Prostate gland (tissue), 2 donors: ENCODE results near the gene ELF3. TPM values are rescaled to one million over a fixed set of nuclear protein-coding genes. Genes with fewer than 3 reads are reported as not detected.

Source experiments
- DNase-seq: peaks from one replicate; pipeline ENCODE4 v3.0.0-alpha.2; 2019; ENCODE audit warnings: low spot score
- H3K27ac ChIP-seq, 2 donors: fragments of 200-600 bp; sonication (generic); 2 replicates each; pipeline ENCODE4 v1.5.1; 2017 to 2019
- H3K27me3 ChIP-seq: fragments of 200-600 bp; sonication (generic); replicated peaks from 2 replicates; pipeline ENCODE4 v1.5.1; 2019; ENCODE audit not compliant: insufficient read depth
- H3K36me3 ChIP-seq, 2 donors: fragments of 200-600 bp; sonication (generic); 1 replicate in 1 of 2; 2 replicates in 1 of 2; pipeline versions ENCODE4 v1.5.1 to v1.8.1; 2017 to 2019
- H3K4me1 ChIP-seq: fragments of 200-600 bp; sonication (generic); replicated peaks from 2 replicates; pipeline ENCODE4 v1.5.1; 2019
- H3K4me3 ChIP-seq, 2 donors: fragments of 200-600 bp; sonication (generic); 2 replicates each; pipeline ENCODE4 v1.5.1; 2017 to 2019
- H3K9me3 ChIP-seq: fragments of 200-600 bp; sonication (generic); 2 replicates; pipeline ENCODE4 v1.5.1; 2017
- POLR2A ChIP-seq: fragments of 450-650 bp; IDR thresholded peaks from one replicate; pipeline ENCODE4 v1.6.1; 2016; ENCODE audit warnings: antibody characterized with exemption, mild to moderate bottlenecking
- POLR2AphosphoS5 ChIP-seq: sonication (generic); formaldehyde crosslinking; IDR thresholded peaks from one replicate; pipeline ENCODE4 v1.6.1; 2017; ENCODE audit warnings: antibody characterized with exemption
- WGBS: methylation state at CpG from one replicate; pipeline ENCODE4 v1.1.5; 2018; 5-methylcytosine and 5-hydroxymethylcytosine counted together
- intact Hi-C: fragments of 100-400 bp; cut with DNase I; formaldehyde crosslinking; loops from one replicate; pipeline ENCODE4 v1.14.2; 2022
- total RNA-seq, 2 donors: library from RNA; depleted of rRNA; stranded (reverse); fragments of >200 nt; gene quantifications; one replicate each; pipeline ENCODE4 v1.1.0, GENCODE V29; 2016
- TF ChIP-seq, protein P1 (sequence below), 4 experiments: fragments of 200-600 bp in 2 of 4; fragments of 450-650 bp in 2 of 4; sonication (generic) in 2 of 4; IDR thresholded peaks; 1 replicate in 3 of 4; 2 replicates in 1 of 4; pipeline ENCODE4 v1.5.1; 2016 to 2019; ENCODE audit warnings: antibody characterized with exemption in 4 of 4, mild to moderate bottlenecking in 2 of 4, moderate library complexity in 2 of 4

Gene ELF3
- total RNA-seq, 2 donors from 2014 or later: 74.4 to 191 TPM

GRCh38 chr1:201984446-201984845, 25.9 kb upstream of the ELF3 start:
- H3K36me3 ChIP-seq: peaks cover 0 to 3% of the 10 kb centered on the region in 2 donors
- no peaks in the 10 kb centered on the region for H3K4me1 ChIP-seq
- no peak for TF ChIP-seq POLR2A
- TF ChIP-seq, protein P1, sequence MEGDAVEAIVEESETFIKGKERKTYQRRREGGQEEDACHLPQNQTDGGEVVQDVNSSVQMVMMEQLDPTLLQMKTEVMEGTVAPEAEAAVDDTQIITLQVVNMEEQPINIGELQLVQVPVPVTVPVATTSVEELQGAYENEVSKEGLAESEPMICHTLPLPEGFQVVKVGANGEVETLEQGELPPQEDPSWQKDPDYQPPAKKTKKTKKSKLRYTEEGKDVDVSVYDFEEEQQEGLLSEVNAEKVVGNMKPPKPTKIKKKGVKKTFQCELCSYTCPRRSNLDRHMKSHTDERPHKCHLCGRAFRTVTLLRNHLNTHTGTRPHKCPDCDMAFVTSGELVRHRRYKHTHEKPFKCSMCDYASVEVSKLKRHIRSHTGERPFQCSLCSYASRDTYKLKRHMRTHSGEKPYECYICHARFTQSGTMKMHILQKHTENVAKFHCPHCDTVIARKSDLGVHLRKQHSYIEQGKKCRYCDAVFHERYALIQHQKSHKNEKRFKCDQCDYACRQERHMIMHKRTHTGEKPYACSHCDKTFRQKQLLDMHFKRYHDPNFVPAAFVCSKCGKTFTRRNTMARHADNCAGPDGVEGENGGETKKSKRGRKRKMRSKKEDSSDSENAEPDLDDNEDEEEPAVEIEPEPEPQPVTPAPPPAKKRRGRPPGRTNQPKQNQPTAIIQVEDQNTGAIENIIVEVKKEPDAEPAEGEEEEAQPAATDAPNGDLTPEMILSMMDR (IDR thresholded peaks at IDR 0.05): no peak
- TF ChIP-seq POLR2AphosphoS5: no peak
- no peak for DNase-seq
- 95% methylated on average over 3 of the region's 3 CpGs for WGBS
- intact Hi-C loops: loop anchor here (5.0 kb wide), 1 partner anchor 157 kb away; the partner anchor contains the start of gene IPO9
- no peak overlapping the region for H3K4me3 ChIP-seq
- H3K27me3 ChIP-seq: no peaks in the 10 kb centered on the region
- no peaks in the 10 kb centered on the region for H3K9me3 ChIP-seq
- no peak overlapping the region for H3K27ac ChIP-seq

- Histone ChIP-seq H3K4me3 (no peak overlapping the region), H3K27ac (no peak overlapping the region), H3K9me3 (no peaks in the 10 kb centered on the region), H3K27me3 (no peaks in the 10 kb centered on the region), H3K4me1 (no peaks in the 10 kb centered on the region), H3K36me3 (peaks cover under 1 to 12% of the 10 kb centered on the region in 2 donors)
- no peak for DNase-seq
- intact Hi-C loops: no loop called here
- WGBS: 100% methylated on average over 2 of the region's 2 CpGs
- TF ChIP-seq, protein P1 (IDR thresholded peaks at IDR 0.05): no peak
- TF ChIP-seq POLR2AphosphoS5: no peak
- no peak for TF ChIP-seq POLR2A
These were observed 25.0 kb upstream of the ELF3 start for GRCh38 chr1:201985355-201985754.

DNA sequence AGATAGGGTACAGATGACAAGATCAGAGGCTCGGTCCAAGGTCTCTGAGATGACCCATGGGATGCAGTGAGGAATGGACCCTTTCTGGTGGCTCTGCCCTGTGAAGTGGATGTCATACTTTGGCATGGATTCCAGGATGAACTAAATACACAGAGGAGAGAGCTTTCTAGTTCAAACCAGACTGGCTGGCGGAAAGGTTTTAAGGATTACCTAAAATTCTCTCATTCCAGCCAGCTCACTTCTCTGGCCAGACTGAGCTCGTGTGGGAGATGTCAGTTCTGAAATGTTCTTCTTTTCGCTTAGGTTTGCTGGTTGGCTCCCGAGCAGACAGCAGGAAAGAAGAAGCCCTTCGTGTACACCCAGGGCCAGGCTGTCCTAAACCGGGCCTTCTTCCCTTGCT, 21.8 kb upstream of the ELF3 start:
- Histone ChIP-seq H3K4me3 (no peak overlapping the region), H3K9me3 (no peaks in the 10 kb centered on the region), H3K27ac (no peak overlapping the region), H3K4me1 (no peaks in the 10 kb centered on the region), H3K36me3 (peaks cover 10 to 20% of the 10 kb centered on the region in 2 donors), H3K27me3 (no peaks in the 10 kb centered on the region)
- intact Hi-C loops: no loop called here
- no peak for DNase-seq
- no peak for TF ChIP-seq POLR2A
- no peak for TF ChIP-seq POLR2AphosphoS5
- TF ChIP-seq, protein P1 (IDR thresholded peaks at IDR 0.05): no peak
- WGBS: 61% methylated on average over 7 of the region's 7 CpGs

DNA sequence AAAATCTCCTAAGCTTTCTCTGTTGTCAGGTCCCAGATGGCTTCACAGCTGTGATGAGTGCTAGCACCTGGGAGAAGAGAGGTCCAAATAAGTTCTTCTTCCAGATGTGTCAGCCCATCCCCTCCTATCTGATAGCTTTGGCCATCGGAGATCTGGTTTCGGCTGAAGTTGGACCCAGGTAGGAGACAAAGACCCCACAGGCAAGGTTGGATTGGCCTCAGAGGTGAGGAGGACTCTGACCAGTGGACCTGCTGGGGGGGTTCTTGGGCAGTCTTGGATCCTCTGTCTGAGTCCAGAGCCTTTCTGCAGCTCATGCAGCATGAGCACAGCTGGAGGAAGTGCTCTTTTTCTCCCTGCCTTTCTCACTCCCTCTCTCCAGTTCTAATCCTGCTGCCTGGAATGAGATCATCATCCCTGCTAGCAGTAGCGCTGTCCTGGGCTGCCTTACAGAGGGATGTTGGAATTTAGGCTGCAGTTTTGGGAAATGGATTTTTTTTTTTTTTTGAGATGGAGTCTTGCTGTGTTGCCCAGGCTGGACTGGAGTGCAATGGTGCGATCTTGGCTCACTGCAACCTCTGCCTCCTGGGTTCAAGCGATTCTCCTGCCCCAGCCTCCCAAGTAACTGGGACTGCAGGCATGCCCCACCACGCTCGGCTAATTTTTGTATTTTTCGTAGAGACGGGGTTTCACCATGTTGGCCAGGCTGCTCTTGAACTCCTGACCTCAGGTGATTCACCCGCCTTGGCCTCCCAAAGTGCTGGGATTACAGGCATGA, 20.8 kb upstream of the ELF3 start:
- Histone ChIP-seq H3K4me3 (no peak overlapping the region), H3K27me3 (no peaks in the 10 kb centered on the region), H3K27ac (no peak overlapping the region), H3K4me1 (no peaks in the 10 kb centered on the region), H3K36me3 (peaks cover 10 to 20% of the 10 kb centered on the region in 2 donors), H3K9me3 (no peaks in the 10 kb centered on the region)
- intact Hi-C loops: no loop called here
- TF ChIP-seq POLR2AphosphoS5 (no peak), POLR2A (no peak)
- TF ChIP-seq, protein P1 (IDR thresholded peaks at IDR 0.05): no peak
- DNase-seq: no peak
- 92% methylated on average over 10 of the region's 10 CpGs for WGBS

DNA sequence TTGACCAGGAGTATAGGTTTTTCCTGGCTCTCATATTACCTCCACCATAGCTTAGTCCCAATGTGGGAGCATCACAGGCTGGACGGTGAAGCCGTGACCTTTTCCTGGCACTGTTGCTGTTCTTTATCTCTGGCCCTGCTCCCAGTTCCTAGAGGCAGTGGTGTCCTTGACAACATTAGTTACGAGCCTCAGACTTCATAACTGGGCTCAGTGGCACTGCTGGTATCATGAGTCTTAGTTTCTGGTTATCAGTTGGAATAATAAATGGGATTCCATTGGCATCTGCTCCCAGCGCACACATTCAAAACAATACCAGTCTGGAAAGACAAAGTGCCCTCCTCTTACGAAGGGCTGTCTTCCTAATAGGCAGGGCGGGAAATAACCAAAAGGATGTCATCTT, 20.0 kb upstream of the ELF3 start:
- 65% methylated on average over 6 of the region's 6 CpGs for WGBS
- no peak for DNase-seq
- intact Hi-C loops: no loop called here
- H3K9me3 ChIP-seq: no peaks in the 10 kb centered on the region
- no peak overlapping the region for H3K4me3 ChIP-seq
- TF ChIP-seq, protein P1 (IDR thresholded peaks at IDR 0.05): no peak
- TF ChIP-seq POLR2AphosphoS5: no peak
- TF ChIP-seq POLR2A: no peak
- H3K27ac ChIP-seq: no peak overlapping the region
- peaks cover 10 to 20% of the 10 kb centered on the region in 2 donors for H3K36me3 ChIP-seq
- no peaks in the 10 kb centered on the region for H3K4me1 ChIP-seq
- H3K27me3 ChIP-seq: no peaks in the 10 kb centered on the region
